HG02981 (cell line): ENCODE results near the gene GLIS1.

Source experiments
- ATAC-seq: cut with Tn5 transposase; IDR thresholded peaks from one replicate; pipeline ENCODE4 v1.9.1; 2021; ENCODE audit warnings: mild to moderate bottlenecking, moderate library complexity; ENCODE audit not compliant: unreplicated experiment

The GLIS1 gene

DNA sequence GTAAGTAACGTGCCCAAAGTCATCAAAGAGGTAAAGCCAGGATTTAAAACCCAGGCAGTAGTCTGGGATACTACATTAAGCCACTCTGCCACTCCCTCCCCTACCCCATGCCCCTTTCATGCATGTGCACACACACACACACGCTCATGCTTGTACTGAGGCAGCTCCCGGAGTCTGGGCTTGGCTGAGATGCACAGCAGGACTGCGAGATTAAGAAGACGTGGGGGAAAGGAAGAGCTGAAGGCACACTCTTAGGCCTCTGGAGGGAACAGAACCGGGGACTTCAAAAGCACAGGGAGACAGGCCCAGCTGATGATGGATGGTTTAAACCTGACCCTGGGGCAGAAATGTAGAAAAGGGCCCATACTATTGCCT, 98.3 kb downstream of the GLIS1 start:
- ATAC-seq, result no peak

GRCh38 chr1:53639996-53640700, 98.8 kb downstream of the GLIS1 start:
- no peak for ATAC-seq

DNA sequence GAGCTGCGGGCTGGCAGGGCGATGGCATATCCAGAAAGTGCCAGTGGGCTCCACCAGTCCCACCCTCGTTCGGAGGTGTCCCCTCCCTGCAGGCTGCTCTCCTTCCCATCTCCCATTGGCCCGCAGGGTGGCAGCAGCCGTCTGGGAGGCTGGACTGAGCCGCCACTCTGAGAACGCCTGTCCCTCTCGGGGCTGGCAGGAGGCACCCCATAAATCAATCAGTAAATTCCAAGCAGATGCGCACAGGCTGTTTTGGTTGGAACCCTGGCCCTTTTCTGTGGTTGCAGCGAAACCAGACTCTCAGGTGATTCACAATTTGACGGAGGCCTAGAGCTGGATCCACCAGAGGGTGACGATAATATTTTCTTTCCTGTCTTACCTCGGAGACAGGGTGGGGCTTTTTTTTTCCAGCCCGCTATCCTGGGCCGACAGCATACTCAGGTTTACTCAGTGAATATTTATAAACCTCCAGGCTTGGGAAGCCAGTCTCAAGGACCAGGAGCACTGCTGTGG, 99.7 kb downstream of the GLIS1 start:
- ATAC-seq, result no peak

- no peak for ATAC-seq
Measured at GRCh38 chr1:53638360-53639035, 100.5 kb downstream of the GLIS1 start.

DNA sequence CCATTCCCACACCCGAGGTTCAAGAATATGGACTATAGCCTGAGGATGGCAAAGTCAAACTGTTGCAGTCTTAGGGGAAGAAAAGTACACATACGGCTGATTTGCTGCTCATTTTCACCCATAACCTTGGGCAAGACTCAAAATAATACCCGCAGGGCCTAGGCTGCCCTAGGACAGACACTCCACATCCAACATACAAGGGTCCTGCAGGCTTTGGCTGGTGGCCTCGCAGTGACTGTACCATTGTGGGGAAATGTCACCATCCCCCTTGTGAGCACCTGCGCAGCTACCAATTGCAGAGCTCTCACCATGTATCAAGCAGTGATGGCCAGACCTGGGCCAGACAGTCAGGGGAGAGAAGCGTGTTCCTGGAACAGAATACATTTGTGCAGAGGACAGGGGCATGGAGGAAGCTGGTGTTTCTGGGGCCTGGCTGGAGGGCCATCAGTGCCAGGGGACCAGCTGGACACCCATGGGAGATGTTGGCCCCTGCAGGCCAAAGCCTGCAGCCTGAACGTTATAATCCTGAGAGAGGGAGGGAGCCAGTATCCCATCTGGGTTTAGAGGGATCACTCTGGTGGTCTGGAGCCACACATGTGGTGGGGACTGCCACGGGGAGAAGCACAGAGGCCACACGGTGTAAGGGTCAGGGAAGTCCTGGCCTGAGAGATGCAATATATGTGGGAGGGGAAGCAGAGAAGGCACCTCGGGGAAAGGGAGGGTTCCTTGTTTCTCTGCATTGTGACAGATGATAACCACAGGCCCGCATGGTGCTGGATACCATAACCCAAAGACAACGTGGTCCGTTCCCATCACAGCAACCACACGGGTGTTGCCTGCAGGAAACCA, 101.2 kb downstream of the GLIS1 start:
- no peak for ATAC-seq

GRCh38 chr1:53636621-53637171, 102.3 kb downstream of the GLIS1 start:
- ATAC-seq, result no peak

DNA sequence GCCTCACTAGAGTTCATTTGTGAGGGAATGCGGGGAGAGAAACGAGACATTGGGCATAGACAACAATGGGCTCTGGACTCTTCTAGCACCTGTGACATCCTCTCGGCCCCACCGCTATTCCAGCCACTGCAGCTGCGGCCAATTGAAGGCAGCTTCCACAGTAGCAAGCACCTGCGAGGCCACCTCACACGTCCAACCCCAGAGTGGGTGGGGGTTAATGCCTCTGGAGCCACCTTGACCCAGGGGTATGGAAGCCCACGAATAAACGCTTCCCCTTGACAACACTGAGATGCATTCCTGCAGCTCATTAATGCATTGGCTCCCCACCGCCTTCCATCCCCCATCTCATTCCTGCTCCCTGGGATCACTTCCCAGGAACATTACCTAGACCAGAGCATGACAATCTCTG, 104.4 kb downstream of the GLIS1 start:
- ATAC-seq, result no peak

GRCh38 chr1:53633073-53633704, 105.8 kb downstream of the GLIS1 start:
- ATAC-seq, result no peak

GRCh38 chr1:53631622-53632310, 107.2 kb downstream of the GLIS1 start:
- ATAC-seq, result no peak

- ATAC-seq, result no peak
Measured at GRCh38 chr1:53629101-53629691, 109.8 kb downstream of the GLIS1 start.

GRCh38 chr1:53628286-53628955, 110.5 kb downstream of the GLIS1 start:
- ATAC-seq, result no peak

DNA sequence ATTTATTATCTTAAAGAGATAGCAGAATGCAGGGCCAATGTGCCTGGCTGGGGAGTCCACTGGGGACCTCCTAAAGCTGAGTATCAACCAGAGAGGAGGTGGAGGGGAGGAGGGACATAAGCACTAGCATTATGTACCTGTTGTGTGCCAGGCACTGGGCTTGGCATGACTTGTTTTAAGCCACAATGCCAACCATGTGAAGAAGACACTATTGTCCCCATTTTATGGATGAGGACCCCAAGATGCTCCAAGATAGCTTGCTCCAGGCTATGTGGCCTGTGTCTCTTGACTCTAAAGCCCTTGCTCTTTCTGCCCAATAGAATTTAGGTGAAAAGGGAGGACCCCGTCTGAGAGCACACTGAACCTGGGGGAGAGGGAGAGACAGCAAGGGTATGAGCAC, 111.3 kb downstream of the GLIS1 start:
- ATAC-seq, result no peak

GRCh38 chr1:53627031-53627430, 111.9 kb downstream of the GLIS1 start:
- ATAC-seq, result no peak

- no peak for ATAC-seq
Measured at GRCh38 chr1:53626616-53627015, 112.3 kb downstream of the GLIS1 start.

- no peak for ATAC-seq
Measured at GRCh38 chr1:53625766-53626520, 113.0 kb downstream of the GLIS1 start.

DNA sequence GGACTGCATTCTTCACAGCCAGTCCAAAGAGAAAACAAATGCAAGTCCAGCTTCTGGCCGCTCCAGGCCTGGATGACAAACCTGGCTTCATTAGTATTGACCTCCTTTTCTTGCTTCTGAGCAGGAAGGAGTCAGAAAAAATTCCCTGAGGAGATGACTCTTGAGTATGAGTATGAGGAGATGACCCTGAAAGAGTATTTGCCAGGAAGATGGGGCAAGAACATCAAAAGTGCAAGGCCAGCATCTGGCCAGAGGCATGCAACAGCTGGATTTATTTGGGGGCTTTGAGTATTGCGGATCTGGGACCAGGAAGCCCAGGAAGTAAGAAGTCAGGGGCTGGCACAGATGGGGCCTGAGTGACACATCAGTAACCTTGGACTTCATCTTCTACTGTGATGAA, 113.9 kb downstream of the GLIS1 start:
- no peak for ATAC-seq

GRCh38 chr1:53622531-53622930, 116.4 kb downstream of the GLIS1 start:
- no peak for ATAC-seq

DNA sequence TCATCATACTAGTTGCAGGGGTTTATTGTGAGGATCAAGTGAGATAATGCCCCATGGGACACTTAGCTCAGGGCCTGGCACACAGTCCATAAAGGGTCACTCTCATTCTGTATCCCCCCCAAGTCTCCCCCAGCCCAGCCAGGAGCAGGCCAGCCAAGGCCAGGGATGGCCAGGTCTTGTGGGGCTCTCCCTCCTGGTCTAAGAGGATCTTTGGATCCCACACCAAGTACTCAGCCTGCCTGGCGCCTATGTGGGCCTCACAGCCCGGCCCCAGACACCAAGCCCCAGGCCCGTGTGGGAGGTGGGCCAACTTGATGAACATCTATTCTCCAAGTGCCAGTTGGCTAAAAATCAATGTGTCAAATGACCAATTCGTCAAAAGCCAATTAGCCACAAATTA, 117.8 kb downstream of the GLIS1 start:
- no peak for ATAC-seq
